ENCODE data around the gene MED31. TPM values are rescaled to one million over a fixed set of nuclear protein-coding genes. Genes with fewer than 3 reads are reported as not detected.

The MED31 gene
- total and polyA plus RNA-seq, 10 donors: 6.0 to 28.9 (median 16.8) TPM

GRCh38 chr17:6684881-6685767, 33.7 kb upstream of the MED31 start:
- 87 to 92% (median 89%) methylated on average over 14 of the region's 14 CpGs for WGBS, 5 donors
- Histone ChIP-seq H3K27me3 (replicated peaks in 1 of 7) (peaks cover 0 to 64% (median 0%) of the 10 kb centered on the region in 7 donors), H3K9me3 (no peaks in the 10 kb centered on the region), H3K4me1 (no peaks in the 10 kb centered on the region), H3K4me3 (no peak overlapping the region), H3K27ac (no peak overlapping the region), H3K36me3 (no peaks in the 10 kb centered on the region)
- no peak for DNase-seq
- TF ChIP-seq CTCF (IDR thresholded peaks at IDR 0.05 in 8 of 11, conservative IDR thresholded peaks at IDR 0.05 in 3 of 11) (no peak), POLR2A (IDR thresholded peaks at IDR 0.05) (no peak), POLR2AphosphoS5 (IDR thresholded peaks at IDR 0.05) (no peak)
- intact Hi-C loops (cut with DNase I; ENCODE audit: low total_unique reads): no loop called here

GRCh38 chr17:6684460-6684783, 33.0 kb upstream of the MED31 start:
- H3K4me3 ChIP-seq: no peak overlapping the region
- H3K36me3 ChIP-seq: no peaks in the 10 kb centered on the region
- no peak for DNase-seq
- H3K27ac ChIP-seq: no peak overlapping the region
- intact Hi-C loops (cut with DNase I; ENCODE audit: low total_unique reads): no loop called here
- no peaks in the 10 kb centered on the region for H3K4me1 ChIP-seq
- no peaks in the 10 kb centered on the region for H3K9me3 ChIP-seq
- 67 to 83% (median 74%) methylated on average over 7 of the region's 7 CpGs for WGBS, 5 donors
- TF ChIP-seq POLR2A (IDR thresholded peaks at IDR 0.05): no peak
- no peak for TF ChIP-seq POLR2AphosphoS5 (IDR thresholded peaks at IDR 0.05)
- peaks cover 0 to 71% (median 0%) of the 10 kb centered on the region in 7 donors for H3K27me3 ChIP-seq (replicated peaks in 1 of 7)

GRCh38 chr17:6683730-6684459, 32.5 kb upstream of the MED31 start:
- no peak overlapping the region for H3K27ac ChIP-seq
- no peak for TF ChIP-seq CTCF (IDR thresholded peaks at IDR 0.05 in 8 of 11, conservative IDR thresholded peaks at IDR 0.05 in 3 of 11)
- no peak for TF ChIP-seq POLR2A (IDR thresholded peaks at IDR 0.05)
- no peak for TF ChIP-seq POLR2AphosphoS5 (IDR thresholded peaks at IDR 0.05)
- DNase-seq: no peak
- WGBS, 5 donors: 68 to 80% (median 75%) methylated on average over 3 of the region's 3 CpGs
- H3K36me3 ChIP-seq: no peaks in the 10 kb centered on the region
- H3K4me3 ChIP-seq: no peak overlapping the region
- no peaks in the 10 kb centered on the region for H3K4me1 ChIP-seq
- H3K9me3 ChIP-seq: no peaks in the 10 kb centered on the region
- H3K27me3 ChIP-seq (replicated peaks in 1 of 7): peaks cover 0 to 71% (median under 1%) of the 10 kb centered on the region in 7 donors
- intact Hi-C loops (cut with DNase I; ENCODE audit: low total_unique reads): no loop called here

- 80 to 94% (median 85%) methylated on average over 3 of the region's 3 CpGs for WGBS, 5 donors
- TF ChIP-seq POLR2A (IDR thresholded peaks at IDR 0.05): no peak
- TF ChIP-seq CTCF (IDR thresholded peaks at IDR 0.05 in 8 of 11, conservative IDR thresholded peaks at IDR 0.05 in 3 of 11): no peak
- H3K4me3 ChIP-seq: no peak overlapping the region
- H3K4me1 ChIP-seq: no peaks in the 10 kb centered on the region
- H3K27ac ChIP-seq: no peak overlapping the region
- no peaks in the 10 kb centered on the region for H3K9me3 ChIP-seq
- no peaks in the 10 kb centered on the region for H3K36me3 ChIP-seq
- DNase-seq: no peak
- intact Hi-C loops (cut with DNase I; ENCODE audit: low total_unique reads): no loop called here
- H3K27me3 ChIP-seq (replicated peaks in 1 of 7): peaks cover 0 to 78% (median 8%) of the 10 kb centered on the region in 7 donors
Observed at GRCh38 chr17:6683081-6683684, 31.8 kb upstream of the MED31 start.
